Measurements from ENCODE around the gene HTR4.

Gene HTR4

DNA sequence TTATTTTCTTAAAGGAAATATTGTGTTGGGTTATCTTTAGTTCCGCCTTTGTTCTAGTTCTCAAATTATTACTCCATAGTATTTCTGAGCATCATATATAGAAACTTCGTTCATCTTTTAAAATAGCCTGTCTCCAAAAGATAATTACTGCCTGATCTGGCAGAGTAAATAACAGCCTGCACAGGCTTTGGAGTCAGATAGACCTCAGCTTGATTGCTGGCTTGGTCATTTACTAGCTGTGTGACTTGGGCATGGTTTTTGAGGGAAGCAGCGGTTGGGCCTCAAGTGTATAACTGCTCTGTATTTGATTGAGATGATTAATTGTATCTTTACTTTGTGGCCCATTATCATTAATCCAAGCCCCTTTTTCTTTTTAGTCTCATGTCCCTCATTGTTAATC is 220.5 kb downstream of the HTR4 start:
- H2BK12ac ChIP-seq (ENCODE audit: low read length), result no peak overlapping the region
- no peak overlapping the region for H3K14ac ChIP-seq (ENCODE audit: low read length)
- H3K27ac ChIP-seq (replicated peaks; ENCODE audit: low read length), result no peak overlapping the region
- H3K4me2 ChIP-seq (ENCODE audit: insufficient read depth, low read length, poor library complexity, severe bottlenecking), result no peak overlapping the region
- H3K9me3 ChIP-seq (replicated peaks in 1 of 2; ENCODE audit: control insufficient read depth in 2 of 2, insufficient read depth in 1 of 2, low read depth in 1 of 2, low read length in 2 of 2), result no peaks in the 10 kb centered on the region
- no peak overlapping the region for H2BK120ac ChIP-seq (ENCODE audit: low read depth, low read length)
- H4K8ac ChIP-seq (ENCODE audit: low read depth, low read length), result no peak overlapping the region
- DNase-seq (ENCODE audit: low spot score), result no peak
- H3K36me3 ChIP-seq (replicated peaks in 1 of 2; ENCODE audit: control insufficient read depth in 2 of 2, insufficient read depth in 2 of 2, low read length in 2 of 2), result peaks cover 4 to 88% of the 10 kb centered on the region in 2 donors
- H3K4me3 ChIP-seq (ENCODE audit: low read length in 2 of 2), result no peak overlapping the region
- H3K79me1 ChIP-seq (ENCODE audit: low read depth, low read length), result no peaks in the 10 kb centered on the region
- no peak overlapping the region for H2AK5ac ChIP-seq (ENCODE audit: low read depth, low read length)
- H3K4me1 ChIP-seq (ENCODE audit: control insufficient read depth in 2 of 2, insufficient read depth in 1 of 2, low read depth in 1 of 2, low read length in 2 of 2), result peaks cover 0 to 2% of the 10 kb centered on the region in 2 donors
- no peak overlapping the region for H3K23ac ChIP-seq (ENCODE audit: low read depth, low read length, poor library complexity)
- no peak overlapping the region for H3K4ac ChIP-seq (ENCODE audit: low read length)
- H4K91ac ChIP-seq (ENCODE audit: low read depth, low read length, poor library complexity), result no peak overlapping the region
- H3K9ac ChIP-seq (ENCODE audit: low read depth, low read length, poor library complexity), result no peak overlapping the region
- no peak overlapping the region for H2AFZ ChIP-seq (ENCODE audit: low read length)
- no peak overlapping the region for H2BK5ac ChIP-seq (ENCODE audit: low read length)
- WGBS, 2 donors (ENCODE audit: extremely low coverage in 2 of 2, insufficient read length in 2 of 2, insufficient replicate concordance in 1 of 2), result no CpG with 5 or more reads among the region's 3 CpGs
- no peaks in the 10 kb centered on the region for H3K27me3 ChIP-seq (ENCODE audit: control insufficient read depth in 3 of 3, insufficient read depth in 3 of 3, low read depth in 1 of 3, low read length in 3 of 3)
- no peak overlapping the region for H2BK15ac ChIP-seq (ENCODE audit: low read length)
- no peak overlapping the region for H3K18ac ChIP-seq (ENCODE audit: low read length)
